Osteocyte (in vitro differentiated cells): ENCODE measurements around the gene GOLGA8O. TPM values are rescaled to one million over a fixed set of nuclear protein-coding genes. Genes with fewer than 3 reads are reported as not detected.
"Not testable (repeated sequence)": the region's sequence is repeated elsewhere in the genome, so short reads cannot be mapped to it uniquely, and the experiment has no call there.

Experiments used
- DNase-seq: peaks from one replicate; pipeline ENCODE4 v3.0.0; 2021; ENCODE audit warnings: mixed read lengths; ENCODE audit not compliant: unreplicated experiment; ENCODE audit errors: extremely low spot score
- H3K27ac Mint-ChIP-seq: one replicate; pipeline ENCODE4 v1.8.0; 2021; ENCODE audit warnings: mild to moderate bottlenecking, mixed read lengths; ENCODE audit not compliant: unreplicated experiment
- H3K27me3 Mint-ChIP-seq: one replicate; pipeline ENCODE4 v1.8.0; 2021; ENCODE audit warnings: mixed read lengths; ENCODE audit not compliant: unreplicated experiment
- H3K36me3 Mint-ChIP-seq: one replicate; pipeline ENCODE4 v1.8.0; 2021; ENCODE audit warnings: mixed read lengths; ENCODE audit not compliant: unreplicated experiment
- H3K4me1 Mint-ChIP-seq: one replicate; pipeline ENCODE4 v1.8.0; 2021; ENCODE audit warnings: mixed read lengths; ENCODE audit not compliant: unreplicated experiment
- H3K4me3 Mint-ChIP-seq: one replicate; pipeline ENCODE4 v1.8.0; 2021; ENCODE audit warnings: mild to moderate bottlenecking, moderate library complexity, mixed read lengths; ENCODE audit not compliant: unreplicated experiment
- H3K9me3 Mint-ChIP-seq: one replicate; pipeline ENCODE4 v1.8.0; 2021; ENCODE audit warnings: mixed read lengths; ENCODE audit not compliant: unreplicated experiment
- CTCF ChIP-seq: fragments of 200-600 bp; sonication (generic); IDR thresholded peaks from 2 replicates; pipeline ENCODE4 v1.5.0; 2021; ENCODE audit warnings: antibody characterized with exemption, mild to moderate bottlenecking, moderate library complexity
- total RNA-seq: library from RNA; stranded (reverse); gene quantifications from 2 replicates; pipeline ENCODE4 v1.2.1, GENCODE V29; 2021

The GOLGA8O gene
- total RNA-seq, 1 donor from 2014 or later, result 2.5 TPM

- DNase-seq, result peak; percentile 19
- H3K27ac Mint-ChIP-seq, result not testable (repeated sequence)
These were observed 28.9 kb downstream of the GOLGA8O start for GRCh38 chr15:32426511-32426910.

GRCh38 chr15:32407903-32408302, 47.5 kb downstream of the GOLGA8O start:
- not testable (repeated sequence) for H3K36me3 Mint-ChIP-seq, DNase-seq, H3K9me3 Mint-ChIP-seq, H3K4me3 Mint-ChIP-seq, H3K27me3 Mint-ChIP-seq, H3K27ac Mint-ChIP-seq, H3K4me1 Mint-ChIP-seq
- TF ChIP-seq CTCF, result peak; percentile 49

More at GRCh38 chr15:32426511-32426910, 28.9 kb downstream of the GOLGA8O start:
- H3K27me3 Mint-ChIP-seq, H3K9me3 Mint-ChIP-seq, H3K4me1 Mint-ChIP-seq, H3K4me3 Mint-ChIP-seq, H3K36me3 Mint-ChIP-seq: not testable (repeated sequence)

- not testable (repeated sequence) for H3K4me3 Mint-ChIP-seq, H3K36me3 Mint-ChIP-seq, H3K9me3 Mint-ChIP-seq, H3K27me3 Mint-ChIP-seq, H3K4me1 Mint-ChIP-seq, H3K27ac Mint-ChIP-seq, DNase-seq
These were observed 52.2 kb downstream of the GOLGA8O start, which contains the start of gene GOLGA8K for GRCh38 chr15:32403192-32403591. GOLGA8K (minus strand) TSS chr15:32403292; CDS start chr15:32403194, 98 bp downstream.

- H3K4me1 Mint-ChIP-seq, H3K27ac Mint-ChIP-seq, H3K27me3 Mint-ChIP-seq, DNase-seq, H3K9me3 Mint-ChIP-seq, H3K4me3 Mint-ChIP-seq, H3K36me3 Mint-ChIP-seq: not testable (repeated sequence)
These were observed 58.9 kb downstream of the GOLGA8O start for GRCh38 chr15:32396522-32396921.

Other genes starting within 250 kb of the GOLGA8O start
- gene GOLGA8K, start 52.3 kb downstream of the GOLGA8O start, total RNA-seq, result 0.75 and 1.7 TPM in 2 replicates
- gene GOLGA8N, start 137.8 kb upstream of the GOLGA8O start, total RNA-seq, result 7.9 and 9.2 TPM in 2 replicates
- 15.5 and 17.6 TPM in 2 replicates for gene ARHGAP11A, start 159.9 kb upstream of the GOLGA8O start, total RNA-seq
- 0.52 and 0.54 TPM in 2 replicates for gene SCG5, start 186.1 kb upstream of the GOLGA8O start, total RNA-seq